Neural cell (in vitro differentiated cells): Measurements from ENCODE around the gene GADL1.

Experiments used
- CTCF ChIP-seq: fragments of 450-650 bp; IDR thresholded peaks from 2 replicates; pipeline ENCODE4 v1.5.1; 2014; ENCODE audit warnings: antibody characterized with exemption, mild to moderate bottlenecking, moderate library complexity; ENCODE audit not compliant: poor library complexity, severe bottlenecking
- EZH2 ChIP-seq: fragments of 200-600, 300-800 bp; shearing (Covaris generic), sonication (generic); IDR thresholded peaks from 2 replicates; pipeline ENCODE4 v1.6.1; 2014; ENCODE audit warnings: antibody characterized with exemption, low read length, borderline replicate concordance, mild to moderate bottlenecking; ENCODE audit not compliant: insufficient read depth, poor library complexity, severe bottlenecking
- POLR2AphosphoS5 ChIP-seq: IDR thresholded peaks from 2 replicates; pipeline ENCODE4 v1.6.1; 2012
- REST ChIP-seq: IDR thresholded peaks from 2 replicates; pipeline ENCODE4 v1.6.1; 2012; ENCODE audit warnings: borderline replicate concordance
- TAF1 ChIP-seq: IDR thresholded peaks from 2 replicates; pipeline ENCODE4 v1.6.1; 2012; ENCODE audit warnings: low read depth

GRCh38 chr3:30873671-30874070 is 20.8 kb downstream of the GADL1 start:
- no peak for TF ChIP-seq CTCF
- no peak for TF ChIP-seq REST
- TF ChIP-seq EZH2: no peak
- TF ChIP-seq TAF1: no peak
- TF ChIP-seq POLR2AphosphoS5: no peak
